Ovary (tissue), 3 donors: ENCODE data around the gene LTO1.

Source experiments
- CTCF ChIP-seq, 3 donors: fragments of 450-650 bp in 2 of 3; fragments of 200-600 bp in 1 of 3; IDR thresholded peaks; one replicate each; pipeline versions ENCODE4 v1.5.1 to v1.8.0; 2016 to 2022; ENCODE audit warnings: antibody characterized with exemption in 3 of 3, mild to moderate bottlenecking in 1 of 3
- POLR2A ChIP-seq: fragments of 450-650 bp; IDR thresholded peaks from one replicate; pipeline ENCODE4 v1.6.1; 2017; ENCODE audit warnings: antibody characterized with exemption, mild to moderate bottlenecking, moderate library complexity
- donor health status: DM: no; HTN: no; CAD: no.

DNA sequence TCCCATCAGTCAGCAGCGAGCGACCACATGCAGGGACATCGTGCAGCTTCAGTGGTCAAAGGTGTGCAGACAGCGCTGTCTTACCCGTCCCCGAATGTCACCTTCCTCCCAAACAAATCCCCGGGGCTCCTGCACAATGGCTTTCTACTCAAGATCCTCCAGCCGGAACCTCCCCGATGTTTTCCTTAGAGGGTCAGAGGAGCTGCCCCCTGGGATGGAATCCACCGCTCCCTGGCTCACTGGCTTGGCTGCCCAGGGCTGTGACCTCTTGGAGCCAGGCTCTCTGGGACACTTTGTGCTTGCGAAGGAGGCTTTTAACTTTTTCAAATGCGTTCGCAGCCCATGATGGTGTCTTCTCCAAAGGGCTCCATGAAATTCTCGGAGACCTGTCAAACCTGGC is 46.0 kb upstream of the LTO1 start:
- no peak for TF ChIP-seq CTCF (IDR thresholded peaks at IDR 0.05)
- no peak for TF ChIP-seq POLR2A
